GM18951 (cell line): Measurements from ENCODE around the gene NPTX1.

ENCODE experiments used
- POLR2A ChIP-seq: IDR thresholded peaks from 4 replicates; pipeline ENCODE4 v1.6.1; 2011; ENCODE audit warnings: mild to moderate bottlenecking; ENCODE audit not compliant: insufficient read length, insufficient read depth; ENCODE audit errors: extremely low read depth
- in situ Hi-C: fragments of 300-500 bp; cut with MboI; formaldehyde crosslinking; loops from one replicate; pipeline ENCODE4 v1.12.0; 2022; ENCODE audit warnings: low sequenced_read_pairs, mixed read lengths, inconsistent platforms; ENCODE audit not compliant: unreplicated experiment

The NPTX1 gene

DNA sequence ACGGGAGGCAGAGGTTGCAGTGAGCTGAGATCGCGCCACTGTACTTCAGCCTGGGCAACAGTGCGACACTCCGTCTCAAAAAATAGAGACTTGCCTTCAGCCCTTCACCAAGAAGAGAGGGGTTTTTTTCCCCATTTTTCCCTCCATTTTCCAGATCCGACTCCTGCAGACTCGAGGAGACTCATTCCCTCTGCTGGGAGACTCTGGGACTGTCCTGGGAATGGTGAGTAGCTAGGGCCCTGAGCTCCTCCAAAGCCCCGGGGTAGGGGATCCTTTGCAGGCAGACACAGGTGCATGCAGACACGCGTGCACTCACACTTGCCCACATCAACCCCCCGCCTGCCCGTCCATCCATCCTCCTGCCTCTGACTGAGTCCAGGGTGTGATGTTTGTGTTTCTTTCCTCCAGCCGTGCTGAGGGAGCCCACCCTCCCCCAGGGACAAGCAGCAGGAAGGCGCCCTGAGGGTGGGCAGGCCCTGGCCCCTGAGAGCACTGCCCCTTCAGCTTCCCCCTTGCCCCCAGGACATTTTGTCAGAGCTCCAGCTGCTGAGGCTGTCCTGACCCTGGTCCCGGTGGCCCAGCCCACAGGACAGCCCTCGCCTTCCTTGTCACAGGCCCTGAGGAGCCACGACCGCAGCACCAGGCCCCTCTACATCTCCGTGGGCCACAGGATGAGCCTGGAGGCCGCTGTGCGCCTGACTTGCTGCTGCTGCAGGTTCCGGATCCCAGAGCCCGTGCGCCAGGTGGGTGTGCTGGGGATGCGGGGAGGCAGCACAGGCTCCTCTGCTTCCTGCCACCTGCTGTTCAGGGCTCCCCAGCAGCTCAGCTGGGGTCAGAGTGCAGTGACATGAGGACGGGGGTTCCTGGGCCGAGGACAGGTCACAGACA lies 51.3 kb downstream of the NPTX1 start:
- TF ChIP-seq POLR2A: no peak
- in situ Hi-C loops: no loop called here

- TF ChIP-seq POLR2A: no peak
- in situ Hi-C loops: no loop called here
Observed at GRCh38 chr17:80424261-80424660, 52.1 kb downstream of the NPTX1 start.

DNA sequence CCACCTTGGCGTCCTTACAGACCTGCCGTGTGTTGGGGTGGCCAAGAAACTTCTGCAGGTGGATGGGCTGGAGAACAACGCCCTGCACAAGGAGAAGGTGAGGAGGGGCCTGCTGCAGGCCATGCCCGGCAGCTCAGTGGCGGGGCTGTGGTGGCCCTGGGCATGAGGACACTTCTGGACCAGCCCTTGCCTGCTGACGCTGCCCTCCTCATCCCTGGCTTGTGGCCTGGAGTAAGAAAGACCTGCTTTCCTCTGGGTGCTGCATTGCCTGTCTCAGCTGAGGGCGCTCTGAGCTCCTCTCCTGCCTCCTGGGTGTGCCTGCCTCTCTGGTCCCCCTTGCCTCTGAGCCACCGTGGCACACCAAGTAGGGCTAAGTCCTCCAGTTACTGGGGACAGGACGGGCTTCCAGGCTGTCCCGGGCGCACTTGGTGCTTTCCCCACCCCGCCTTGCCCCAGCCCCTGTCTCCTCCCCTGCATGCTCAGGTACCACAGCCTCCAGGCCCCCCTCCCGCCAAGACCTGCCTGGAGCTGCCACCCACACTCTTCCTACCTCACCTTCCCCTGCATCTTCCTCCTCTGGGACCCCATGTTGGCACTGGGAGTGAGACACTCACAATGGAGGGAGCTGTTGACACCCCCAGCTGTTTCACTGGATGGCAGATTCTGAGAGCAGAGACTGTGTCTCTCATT lies 52.7 kb downstream of the NPTX1 start:
- no peak for TF ChIP-seq POLR2A
- in situ Hi-C loops: no loop called here

DNA sequence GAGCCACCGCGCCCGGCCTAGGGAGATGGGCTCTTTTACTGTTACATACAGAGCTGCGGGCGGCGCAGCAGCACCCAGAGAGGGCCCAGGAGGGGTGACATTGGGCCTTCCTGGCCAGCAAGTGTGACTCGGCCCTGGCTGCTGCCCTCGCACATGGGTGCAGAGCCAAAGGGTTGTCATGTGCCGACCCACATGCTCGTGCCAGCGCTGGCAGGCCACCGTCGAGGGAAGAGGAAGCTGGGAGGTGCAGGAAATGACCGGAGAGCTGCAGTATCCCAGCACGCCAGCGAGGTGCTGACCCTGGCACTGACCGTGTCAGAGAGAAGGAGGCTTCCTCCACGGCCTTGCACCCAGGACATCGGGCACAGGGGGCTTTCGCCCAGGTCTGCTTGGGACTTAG lies 53.4 kb downstream of the NPTX1 start:
- in situ Hi-C loops: no loop called here
- TF ChIP-seq POLR2A: no peak

- no peak for TF ChIP-seq POLR2A
Observed at GRCh38 chr17:80422276-80422675, 54.1 kb downstream of the NPTX1 start.

DNA sequence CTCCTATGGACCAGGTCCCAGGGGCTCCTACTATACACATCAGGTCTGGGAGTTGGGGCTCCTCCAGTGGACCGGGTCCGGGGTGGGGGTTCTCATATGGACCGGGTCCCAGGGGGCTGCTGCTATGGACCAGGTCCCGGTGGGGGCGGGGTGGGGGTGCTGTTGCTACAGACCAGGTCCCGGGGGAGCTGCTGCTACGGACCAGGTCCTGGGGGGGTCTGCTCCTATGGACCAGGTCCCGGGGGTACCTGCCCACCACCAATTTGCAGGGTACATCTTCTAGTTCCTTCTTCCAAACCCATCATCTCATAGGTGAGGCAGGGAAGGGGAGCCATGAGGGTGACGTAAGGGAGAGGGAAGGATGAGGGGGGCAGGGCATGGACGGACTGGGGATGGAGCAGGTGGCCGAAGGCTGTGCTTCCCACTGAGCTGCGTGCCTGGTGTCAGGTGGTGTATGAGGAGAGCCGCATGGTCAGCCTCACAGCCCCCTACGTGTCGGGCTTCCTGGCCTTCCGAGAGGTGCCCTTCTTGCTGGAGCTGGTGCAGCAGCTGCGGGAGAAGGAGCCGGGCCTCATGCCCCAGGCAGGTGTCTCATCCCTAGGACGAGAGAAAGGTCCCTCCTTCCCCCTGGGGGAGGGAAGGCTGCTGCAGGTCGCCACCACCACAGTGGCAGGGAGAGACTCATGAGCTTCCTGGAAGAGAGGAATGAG lies 54.9 kb downstream of the NPTX1 start:
- in situ Hi-C loops: no loop called here

More at GRCh38 chr17:80422276-80422675, 54.1 kb downstream of the NPTX1 start:
- in situ Hi-C loops: no loop called here

DNA sequence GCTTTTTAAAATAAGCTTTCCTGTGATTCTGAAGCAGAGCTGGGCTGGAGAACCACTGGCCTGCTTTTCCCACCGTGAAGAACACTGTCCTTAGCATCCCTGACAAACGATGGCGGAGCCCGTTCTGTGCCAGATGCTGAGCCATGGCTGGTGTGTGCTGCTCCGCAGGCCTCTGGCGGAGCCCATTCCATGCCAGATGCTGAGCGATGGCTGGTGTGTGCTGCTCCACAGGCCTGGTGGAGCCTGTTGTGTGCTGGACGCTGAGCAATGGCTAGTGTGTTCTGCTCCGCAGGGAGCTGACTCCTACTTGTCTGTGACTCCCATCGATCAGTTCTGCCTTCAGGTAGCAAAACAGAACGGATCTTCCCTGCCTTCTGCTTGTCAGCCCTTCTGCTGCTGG lies 57.2 kb downstream of the NPTX1 start:
- in situ Hi-C loops: no loop called here
- no peak for TF ChIP-seq POLR2A

More for the DNA sequence above, 54.9 kb downstream of the NPTX1 start:
- TF ChIP-seq POLR2A: no peak

- no peak for TF ChIP-seq POLR2A
- in situ Hi-C loops: no loop called here
Observed at GRCh38 chr17:80418589-80418988, 57.8 kb downstream of the NPTX1 start.
